Measurements from ENCODE around the gene FAM50A.

GRCh38 chrX:154402622-154403127 lies 41.3 kb upstream of the FAM50A start:
- TF ChIP-seq CTCF (IDR thresholded peaks at IDR 0.05) (no peak), POLR2A (IDR thresholded peaks at IDR 0.05) (no peak)
